Spinal cord (tissue), 10 donors: ENCODE measurements around the gene ANXA9. TPM values are rescaled to one million over a fixed set of nuclear protein-coding genes. Genes with fewer than 3 reads are reported as not detected.

Source experiments
- DNase-seq, 6 donors: peaks; one replicate each; pipeline versions ENCODE4 v3.0.0 to v3.0.0-alpha.2; 2013 to 2015; ENCODE audit warnings: low spot score in 6 of 6, low read depth in 4 of 6
- H3K27ac ChIP-seq: one replicate; pipeline ENCODE4 v1.5.1; 2013; ENCODE audit warnings: low read depth, low read length, control low read depth
- H3K27me3 ChIP-seq: one replicate; pipeline ENCODE4 v1.6.1; 2013; ENCODE audit warnings: low read length; ENCODE audit not compliant: control insufficient read depth, insufficient read depth
- H3K36me3 ChIP-seq: one replicate; pipeline ENCODE4 v1.6.1; 2013; ENCODE audit warnings: low read length; ENCODE audit not compliant: control insufficient read depth, insufficient read depth
- H3K4me1 ChIP-seq: one replicate; pipeline ENCODE4 v1.6.1; 2013; ENCODE audit warnings: low read length; ENCODE audit not compliant: control insufficient read depth, insufficient read depth
- H3K4me3 ChIP-seq: one replicate; pipeline ENCODE4 v1.5.1; 2013; ENCODE audit warnings: low read depth, low read length, control low read depth
- H3K9me3 ChIP-seq: one replicate; pipeline ENCODE4 v1.6.1; 2013; ENCODE audit warnings: low read length; ENCODE audit not compliant: control insufficient read depth, insufficient read depth
- WGBS: methylation state at CpG from one replicate; pipeline ENCODE4 v1.1.5; 2013; ENCODE audit warnings: missing lambda C conversion rate; ENCODE audit not compliant: insufficient coverage; 5-methylcytosine and 5-hydroxymethylcytosine counted together
- polyA plus RNA-seq, 2 donors: library from polyadenylated mRNA; unstranded; fragments of 120-200 nt; gene quantifications; one replicate each; pipeline ENCODE4 v1.2.1, GENCODE V29; 2013; ENCODE audit not compliant: insufficient read length in 2 of 2
- total RNA-seq, 2 donors: library from RNA; depleted of rRNA in 1 of 2; stranded (reverse); fragments of 120-200 nt in 1 of 2; fragments of >200 nt in 1 of 2; gene quantifications; one replicate each; pipeline versions ENCODE4 v1.2.3 to v1.2.4, GENCODE V29; 2013 to 2014
- donor health status: healthy.

ANXA9 gene
- total and polyA plus RNA-seq, 4 donors: 0.50 to 8.3 (median 4.0) TPM

DNA sequence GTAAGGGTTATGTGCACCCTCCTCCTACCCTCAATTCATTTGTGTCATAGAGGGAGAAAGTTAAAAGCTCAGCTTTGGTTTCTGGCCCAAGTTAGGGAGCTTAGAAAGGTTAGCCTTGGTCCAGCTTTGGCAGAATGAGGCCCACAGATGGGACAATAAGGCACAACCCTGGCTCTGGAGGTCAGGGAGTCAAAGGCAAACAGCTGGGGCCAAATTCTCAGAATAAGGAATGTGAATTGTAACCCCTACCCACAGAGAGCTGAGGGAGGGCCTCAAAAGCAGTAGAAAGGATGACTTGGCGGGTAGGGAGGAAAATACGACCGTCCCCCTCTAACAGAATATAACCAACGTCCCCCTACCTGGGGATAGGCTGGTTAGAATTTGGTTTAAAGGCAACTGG lies 16.5 kb upstream of the ANXA9 start:
- no peaks in the 10 kb centered on the region for H3K9me3 ChIP-seq
- peaks cover 25% of the 10 kb centered on the region for H3K4me1 ChIP-seq
- no CpG with 5 or more reads among the region's 4 CpGs for WGBS
- no peak for DNase-seq
- H3K36me3 ChIP-seq: peaks cover 66% of the 10 kb centered on the region
- no peak overlapping the region for H3K27ac ChIP-seq
- H3K27me3 ChIP-seq: no peaks in the 10 kb centered on the region
- H3K4me3 ChIP-seq: no peak overlapping the region

DNA sequence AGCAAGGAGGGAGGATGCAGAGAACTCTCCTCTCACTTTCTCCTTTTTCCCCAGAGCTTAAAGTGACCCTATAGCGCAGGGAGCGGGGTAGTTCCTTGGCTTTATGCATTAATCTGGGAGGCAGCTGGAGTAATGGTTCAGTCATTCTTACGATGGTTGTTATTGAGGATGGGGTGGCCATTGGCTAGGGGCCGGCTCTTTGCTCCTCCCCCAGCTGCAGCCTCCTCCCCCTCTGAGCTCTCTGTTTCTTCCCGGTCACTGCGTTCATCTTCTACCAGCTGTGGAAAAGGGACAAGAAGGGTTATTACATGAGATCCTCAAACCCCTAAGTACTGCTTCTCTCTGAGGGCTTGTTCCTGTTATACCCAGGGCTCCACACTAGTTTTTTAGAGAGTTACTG lies 16.1 kb upstream of the ANXA9 start:
- H3K9me3 ChIP-seq: no peaks in the 10 kb centered on the region
- H3K4me3 ChIP-seq: no peak overlapping the region
- WGBS: no CpG with 5 or more reads among the region's 6 CpGs
- no peak overlapping the region for H3K27ac ChIP-seq
- H3K27me3 ChIP-seq: no peaks in the 10 kb centered on the region
- peaks cover 66% of the 10 kb centered on the region for H3K36me3 ChIP-seq
- peaks cover 29% of the 10 kb centered on the region for H3K4me1 ChIP-seq
- DNase-seq: no peak

DNA sequence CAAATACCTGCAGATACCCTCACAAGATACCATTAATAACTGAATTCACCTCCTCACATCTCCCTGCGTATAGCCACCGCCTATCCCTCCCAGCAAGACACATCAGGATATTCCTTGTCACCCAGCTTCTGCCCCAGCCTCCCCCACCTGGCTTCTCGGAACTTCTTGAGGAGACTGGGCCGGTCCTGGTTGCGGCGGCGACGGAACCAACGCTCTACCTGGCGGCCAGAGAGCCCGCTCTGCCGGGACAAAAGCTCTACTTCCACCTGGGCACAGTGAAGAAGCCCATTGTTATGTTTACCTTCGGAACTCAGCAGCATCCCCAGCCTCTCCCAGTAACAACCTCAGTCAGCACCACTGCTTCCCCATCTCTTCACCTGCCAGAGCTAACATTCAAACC lies 14.2 kb upstream of the ANXA9 start:
- Histone ChIP-seq H3K27ac (no peak overlapping the region), H3K4me3 (no peak overlapping the region), H3K27me3 (no peaks in the 10 kb centered on the region), H3K9me3 (no peaks in the 10 kb centered on the region), H3K36me3 (peaks cover 64% of the 10 kb centered on the region), H3K4me1 (peaks cover 48% of the 10 kb centered on the region)
- DNase-seq: no peak
- WGBS: 96% methylated on average over 13 of the region's 13 CpGs

DNA sequence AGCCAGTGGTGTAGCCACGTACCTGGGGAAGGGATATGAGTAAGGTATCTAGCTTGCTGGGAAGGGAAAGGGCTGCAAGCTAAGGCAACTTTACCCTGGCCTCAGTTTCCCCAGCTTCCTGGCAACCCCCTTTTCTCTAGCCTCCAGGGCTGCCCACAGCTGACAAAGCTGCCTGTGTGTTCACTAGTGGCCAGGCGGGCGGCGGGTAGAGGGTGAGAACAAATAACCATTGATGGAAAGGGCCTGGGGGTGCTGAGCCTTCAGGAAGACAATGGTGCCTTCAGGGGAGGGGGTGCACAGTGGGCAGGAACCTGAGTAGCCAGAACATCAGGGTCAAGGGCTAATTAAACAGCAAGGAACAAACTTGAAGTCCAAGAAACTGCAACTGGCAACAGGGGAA lies 13.6 kb upstream of the ANXA9 start:
- DNase-seq: no peak
- peaks cover 66% of the 10 kb centered on the region for H3K36me3 ChIP-seq
- no peaks in the 10 kb centered on the region for H3K27me3 ChIP-seq
- H3K4me1 ChIP-seq: peaks cover 54% of the 10 kb centered on the region
- H3K9me3 ChIP-seq: no peaks in the 10 kb centered on the region
- H3K27ac ChIP-seq: peak overlapping the region; percentile 40
- H3K4me3 ChIP-seq: no peak overlapping the region
- WGBS: 84% methylated on average over 4 of the region's 4 CpGs

DNA sequence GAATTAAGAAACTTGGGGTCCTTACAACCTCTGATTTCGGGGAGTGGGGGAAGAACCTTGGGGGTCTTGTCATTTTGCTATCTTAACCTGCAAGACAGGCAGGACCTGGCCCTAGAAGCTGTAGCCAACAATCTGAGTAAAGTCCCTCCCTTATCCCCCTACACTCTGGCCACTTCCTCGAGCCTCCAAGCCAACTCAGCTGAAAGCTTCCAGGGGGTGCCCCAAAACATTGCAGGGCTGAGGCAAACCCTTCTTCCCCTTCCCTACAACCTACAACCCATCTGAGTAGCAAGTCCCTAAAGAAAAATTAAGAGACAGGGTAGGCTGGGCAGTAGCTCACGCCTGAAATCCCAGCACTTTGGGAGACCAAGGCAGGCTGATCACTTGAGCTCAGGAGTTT lies 12.5 kb upstream of the ANXA9 start:
- Histone ChIP-seq H3K36me3 (peaks cover 58% of the 10 kb centered on the region), H3K27ac (no peak overlapping the region), H3K27me3 (no peaks in the 10 kb centered on the region), H3K9me3 (no peaks in the 10 kb centered on the region), H3K4me1 (peaks cover 60% of the 10 kb centered on the region), H3K4me3 (no peak overlapping the region)
- 80% methylated on average over 2 of the region's 3 CpGs for WGBS
- no peak for DNase-seq

- Histone ChIP-seq H3K9me3 (no peaks in the 10 kb centered on the region), H3K36me3 (peaks cover 51% of the 10 kb centered on the region), H3K4me3 (no peak overlapping the region), H3K27me3 (no peaks in the 10 kb centered on the region), H3K4me1 (peaks cover 67% of the 10 kb centered on the region), H3K27ac (peak overlapping the region; percentile 25)
- WGBS: 20% methylated on average over 5 of the region's 11 CpGs
- no peak for DNase-seq
These were observed 11.1 kb upstream of the ANXA9 start for GRCh38 chr1:150970808-150971582.

DNA sequence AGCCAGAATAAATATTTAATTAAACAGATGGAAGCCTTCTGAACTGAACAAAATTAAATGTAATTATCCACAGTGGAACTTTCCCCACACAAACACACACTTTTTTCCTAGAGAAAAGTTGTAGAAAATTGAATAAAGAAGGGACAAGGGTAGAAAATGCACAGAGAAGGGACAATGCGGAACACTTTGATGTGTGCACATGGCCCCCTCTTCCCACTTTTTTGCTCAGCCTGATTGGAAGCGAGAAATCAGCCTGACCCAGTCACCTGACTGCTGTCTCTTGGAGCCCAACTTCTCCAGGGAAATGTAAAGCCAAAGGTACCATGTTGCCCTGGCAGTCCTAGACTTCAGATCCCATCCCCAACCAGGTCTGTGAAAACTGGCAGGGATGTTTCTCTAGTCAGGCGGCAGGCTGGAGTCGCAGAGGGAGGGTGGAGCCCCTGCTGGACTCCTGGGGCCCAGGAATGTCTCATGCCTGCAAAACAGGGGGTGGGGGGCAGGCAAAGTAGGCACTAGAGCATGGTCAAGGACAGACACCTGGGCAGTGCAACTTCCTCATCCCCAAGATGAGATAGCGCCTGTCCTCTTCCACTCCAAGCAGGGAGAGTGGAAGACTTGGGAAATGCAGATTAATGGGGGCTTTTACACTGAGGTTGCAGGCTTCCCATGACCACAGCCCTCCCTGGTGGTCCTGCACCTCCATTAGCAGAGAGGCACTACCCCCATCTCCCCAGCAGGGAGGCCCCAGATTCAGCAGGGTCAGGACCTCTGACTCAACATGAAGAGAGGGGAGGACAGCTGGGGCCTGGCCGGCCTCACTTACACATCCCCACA lies 10.3 kb upstream of the ANXA9 start:
- H3K36me3 ChIP-seq: peaks cover 43% of the 10 kb centered on the region
- no peak for DNase-seq
- peak overlapping the region; percentile 25 for H3K27ac ChIP-seq
- no peak overlapping the region for H3K4me3 ChIP-seq
- H3K27me3 ChIP-seq: no peaks in the 10 kb centered on the region
- 39% methylated on average over 5 of the region's 6 CpGs for WGBS
- peaks cover 67% of the 10 kb centered on the region for H3K4me1 ChIP-seq
- no peaks in the 10 kb centered on the region for H3K9me3 ChIP-seq

DNA sequence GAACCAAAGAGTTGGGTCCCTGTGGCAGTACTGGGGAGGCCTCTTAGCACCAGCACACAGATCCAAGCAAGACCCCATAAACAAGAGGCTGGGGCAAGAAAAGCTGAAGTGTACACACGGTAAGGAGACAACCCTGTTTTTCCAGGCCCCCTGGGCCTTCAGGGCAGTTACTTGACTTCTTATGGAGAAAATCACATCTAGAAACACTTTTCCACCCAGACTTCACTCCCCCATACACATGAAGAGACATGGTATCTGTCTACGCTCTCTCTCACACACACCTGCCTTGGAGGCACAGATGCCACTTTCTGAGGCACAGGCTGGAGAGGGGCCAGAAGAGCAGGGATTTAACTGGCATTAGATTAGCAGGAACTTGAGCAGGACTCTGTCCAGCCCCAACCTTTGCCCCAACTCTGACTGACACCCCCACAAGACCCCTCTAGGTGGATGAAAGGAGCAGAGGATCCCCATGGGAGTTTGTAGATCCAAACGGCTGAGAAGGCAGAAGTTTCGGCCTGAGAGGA lies 9.6 kb upstream of the ANXA9 start:
- Histone ChIP-seq H3K9me3 (no peaks in the 10 kb centered on the region), H3K27me3 (no peaks in the 10 kb centered on the region), H3K4me3 (peak overlapping the region; percentile 82), H3K36me3 (peaks cover 37% of the 10 kb centered on the region), H3K4me1 (peaks cover 70% of the 10 kb centered on the region), H3K27ac (no peak overlapping the region)
- no peak for DNase-seq
- 58% methylated on average over 3 of the region's 4 CpGs for WGBS

DNA sequence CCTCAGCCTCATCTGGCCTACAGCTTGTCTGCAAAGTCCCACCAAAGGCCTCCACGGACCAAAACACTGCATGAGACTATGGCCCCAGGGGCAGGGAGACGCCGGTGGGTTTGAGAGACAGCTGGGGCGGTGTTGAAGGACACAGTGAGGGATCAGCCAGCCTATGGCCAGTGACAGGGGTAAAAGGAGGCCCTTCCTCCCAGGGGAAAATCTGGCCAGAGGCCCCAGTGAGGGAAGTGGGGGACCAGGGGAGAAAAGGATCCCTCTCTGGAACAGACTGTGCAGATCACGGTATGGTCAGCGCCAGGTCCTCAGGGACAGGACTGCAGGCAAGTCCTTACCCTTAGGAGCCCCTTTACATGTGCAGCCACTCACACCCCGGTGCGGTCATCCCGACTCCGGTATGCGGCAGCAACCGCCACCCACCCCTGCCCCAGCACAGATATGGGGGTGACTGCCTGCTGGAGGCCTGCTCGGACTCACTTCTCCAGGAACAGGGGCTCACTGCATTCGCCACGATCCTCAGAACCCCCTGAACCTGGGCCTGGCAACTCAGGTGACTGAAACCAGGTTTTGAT lies 8.7 kb upstream of the ANXA9 start:
- H3K27ac ChIP-seq: peak overlapping the region; percentile 78
- peaks cover 28% of the 10 kb centered on the region for H3K36me3 ChIP-seq
- H3K27me3 ChIP-seq: no peaks in the 10 kb centered on the region
- no peak for DNase-seq
- peaks cover 63% of the 10 kb centered on the region for H3K4me1 ChIP-seq
- H3K9me3 ChIP-seq: no peaks in the 10 kb centered on the region
- peak overlapping the region; percentile 82 for H3K4me3 ChIP-seq
- WGBS: 17% methylated on average over 15 of the region's 15 CpGs
